Measurements from ENCODE around the gene FAM72B.
"Not testable (repeated sequence)": the region's sequence is repeated elsewhere in the genome, so short reads cannot be mapped to it uniquely, and the experiment has no call there.

DNA sequence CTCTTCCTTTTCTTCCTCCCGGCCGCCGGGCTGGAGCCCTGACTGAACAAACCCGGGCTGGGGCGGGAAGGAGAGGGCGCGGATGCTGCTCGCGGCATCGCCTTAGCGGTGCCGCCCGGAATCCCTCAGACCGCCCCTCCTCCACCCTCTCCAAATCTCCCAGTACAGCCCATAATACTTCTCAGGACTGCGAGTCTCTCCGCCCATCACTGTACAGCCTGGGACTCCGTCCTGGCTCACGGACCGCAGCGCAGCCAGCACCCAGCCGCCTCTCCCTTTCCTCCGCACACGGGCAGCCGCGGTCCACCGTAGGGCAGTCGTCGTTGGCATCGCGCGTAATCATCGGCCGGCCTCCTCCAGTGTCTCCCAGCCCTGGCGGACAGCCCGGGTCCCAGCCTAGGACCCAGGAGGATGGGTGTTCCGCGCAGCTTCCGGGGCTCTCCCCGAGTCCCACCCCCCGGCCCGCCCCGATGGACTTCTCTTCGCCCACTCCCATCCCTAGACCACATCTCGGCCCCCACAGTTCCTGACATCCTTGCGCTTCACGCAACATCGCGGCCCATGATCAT, 1.1 kb upstream of the FAM72B start:
- TF ChIP-seq, protein P1, sequence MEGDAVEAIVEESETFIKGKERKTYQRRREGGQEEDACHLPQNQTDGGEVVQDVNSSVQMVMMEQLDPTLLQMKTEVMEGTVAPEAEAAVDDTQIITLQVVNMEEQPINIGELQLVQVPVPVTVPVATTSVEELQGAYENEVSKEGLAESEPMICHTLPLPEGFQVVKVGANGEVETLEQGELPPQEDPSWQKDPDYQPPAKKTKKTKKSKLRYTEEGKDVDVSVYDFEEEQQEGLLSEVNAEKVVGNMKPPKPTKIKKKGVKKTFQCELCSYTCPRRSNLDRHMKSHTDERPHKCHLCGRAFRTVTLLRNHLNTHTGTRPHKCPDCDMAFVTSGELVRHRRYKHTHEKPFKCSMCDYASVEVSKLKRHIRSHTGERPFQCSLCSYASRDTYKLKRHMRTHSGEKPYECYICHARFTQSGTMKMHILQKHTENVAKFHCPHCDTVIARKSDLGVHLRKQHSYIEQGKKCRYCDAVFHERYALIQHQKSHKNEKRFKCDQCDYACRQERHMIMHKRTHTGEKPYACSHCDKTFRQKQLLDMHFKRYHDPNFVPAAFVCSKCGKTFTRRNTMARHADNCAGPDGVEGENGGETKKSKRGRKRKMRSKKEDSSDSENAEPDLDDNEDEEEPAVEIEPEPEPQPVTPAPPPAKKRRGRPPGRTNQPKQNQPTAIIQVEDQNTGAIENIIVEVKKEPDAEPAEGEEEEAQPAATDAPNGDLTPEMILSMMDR (IDR thresholded peaks at IDR 0.05): not testable (repeated sequence)
- TF ChIP-seq POLR2A (IDR thresholded peaks at IDR 0.05): peak in 1 of 2 donors; percentile 1

Measured in tibial nerve (tissue), 3 donors.